Measurements from ENCODE around the gene BCKDHB.

Gene BCKDHB

DNA sequence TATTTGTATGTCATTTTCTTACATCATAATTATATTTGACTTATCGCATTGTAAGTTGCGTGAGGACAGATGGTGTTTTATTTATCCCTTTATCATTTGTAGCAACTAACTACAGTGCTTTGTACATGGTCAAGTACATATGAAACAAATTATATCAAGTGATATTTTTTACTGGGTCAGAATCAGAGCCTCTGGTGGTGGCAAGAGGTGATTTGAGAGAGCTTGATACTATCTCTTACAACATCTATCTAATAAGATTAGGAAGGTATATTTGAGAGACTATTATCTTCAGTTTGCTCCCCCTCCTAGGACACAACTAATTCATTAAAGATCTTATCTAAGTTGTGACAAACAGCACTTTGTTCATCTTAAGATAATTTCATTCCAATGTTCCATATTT, 47.7 kb downstream of the BCKDHB start:
- DNase-seq, result no peak

DNA sequence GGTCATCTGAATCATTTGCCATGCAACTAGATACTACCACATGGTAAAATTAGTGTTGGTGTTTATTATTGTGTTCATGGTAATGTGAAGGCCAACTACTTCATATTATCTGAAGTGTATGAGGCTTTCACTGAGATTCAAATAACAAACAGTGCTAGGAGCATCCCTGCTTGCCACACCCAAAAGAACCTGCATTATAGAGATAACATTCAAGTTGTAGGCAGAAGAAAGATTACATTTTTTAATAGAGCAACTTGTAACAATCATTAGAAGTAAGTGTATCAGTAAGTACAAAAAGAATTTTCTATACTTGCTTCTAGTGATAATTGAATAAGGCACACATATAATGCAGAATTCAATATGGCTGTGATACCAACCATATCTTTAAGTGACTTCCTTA, 49.8 kb downstream of the BCKDHB start:
- no peak for DNase-seq

DNA sequence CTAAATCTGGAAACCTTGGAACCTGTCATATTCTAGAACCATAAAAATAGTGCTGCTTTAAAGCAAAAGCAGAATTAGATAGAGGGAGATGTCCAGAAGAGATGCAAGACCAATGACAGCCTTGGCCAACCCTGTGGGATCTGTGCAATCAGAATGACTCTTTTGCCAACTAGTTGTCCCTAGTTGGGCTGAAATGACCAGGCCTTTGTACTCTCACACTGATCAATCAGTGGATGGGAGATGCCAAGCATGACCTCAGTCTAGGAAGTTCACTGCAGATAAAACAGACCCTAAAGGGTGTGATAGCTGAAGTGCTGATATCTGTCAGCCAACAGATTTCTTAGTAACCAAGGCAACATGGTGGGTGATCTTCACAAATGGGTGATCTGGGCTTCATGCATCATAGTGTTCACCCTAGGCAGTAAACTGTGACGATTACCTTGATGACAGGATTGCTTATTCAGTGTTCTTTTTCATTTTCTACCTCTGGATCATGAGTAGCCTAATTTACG, 52.1 kb downstream of the BCKDHB start:
- no peak for DNase-seq

- DNase-seq, result no peak
These were observed 55.0 kb downstream of the BCKDHB start for GRCh38 chr6:80161434-80161833.

DNA sequence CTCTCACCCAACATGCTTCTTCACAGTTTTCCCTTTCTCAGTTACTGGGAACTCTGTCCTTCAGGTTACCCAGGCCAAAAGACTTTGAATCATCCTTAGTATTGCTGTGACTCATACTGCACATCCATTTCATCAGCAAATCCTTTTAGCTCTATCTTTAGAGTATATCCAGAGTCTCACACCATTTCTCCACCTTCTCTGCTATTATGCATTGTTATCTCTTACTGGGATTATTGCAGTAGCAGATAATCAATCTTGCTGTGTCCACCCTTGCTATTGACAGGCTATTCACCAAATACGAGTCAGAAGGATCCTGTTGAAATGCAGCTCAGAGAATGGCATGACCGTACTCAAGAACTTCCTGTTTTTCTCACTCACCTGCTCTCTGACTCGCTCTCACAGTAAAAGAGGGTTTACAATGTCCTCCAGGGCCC, 57.3 kb downstream of the BCKDHB start:
- DNase-seq, result no peak

- no peak for DNase-seq
These were observed 58.7 kb downstream of the BCKDHB start for GRCh38 chr6:80165143-80165542.

- no peak for DNase-seq
These were observed 59.3 kb downstream of the BCKDHB start for GRCh38 chr6:80165819-80166218.

DNA sequence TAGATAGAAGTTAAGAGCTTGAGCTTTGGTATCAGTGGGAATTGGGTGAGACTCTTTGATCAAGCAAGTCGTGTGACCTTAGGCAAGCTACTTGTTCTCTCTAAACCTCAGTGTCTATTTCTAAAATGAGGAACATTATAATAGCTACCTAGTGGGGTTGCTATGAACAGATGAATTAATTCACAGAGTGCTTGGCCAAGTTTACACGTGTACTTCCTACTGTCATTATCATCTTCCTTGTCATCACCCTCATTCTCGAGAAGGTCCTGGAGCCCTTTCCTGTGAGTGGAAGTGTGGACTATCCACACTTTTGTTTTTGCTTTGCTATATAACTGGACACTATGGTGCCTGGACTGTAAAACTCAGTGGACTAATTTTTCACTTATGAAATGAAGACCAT, 64.0 kb downstream of the BCKDHB start:
- no peak for DNase-seq

DNA sequence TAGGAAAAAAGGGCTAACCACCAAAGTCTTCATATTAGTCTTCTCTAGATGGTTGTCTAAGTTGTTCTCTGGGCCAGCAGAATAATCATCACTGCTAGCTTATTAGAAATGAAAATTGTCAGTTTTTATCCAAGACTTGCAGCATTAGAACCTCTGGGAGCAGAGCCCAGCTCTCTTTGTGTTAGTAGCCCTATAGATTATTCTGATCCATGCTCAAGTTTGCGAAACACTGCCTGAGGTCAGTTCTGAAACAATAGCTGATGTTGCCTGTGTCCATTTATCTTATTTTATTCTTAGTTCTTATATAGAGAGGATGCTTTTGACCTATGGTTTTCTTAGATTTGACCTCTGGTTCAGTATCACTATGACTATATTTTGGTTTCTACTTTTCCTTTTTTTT, 66.9 kb downstream of the BCKDHB start:
- no peak for DNase-seq

- DNase-seq, result no peak
These were observed 68.6 kb downstream of the BCKDHB start for GRCh38 chr6:80174900-80175572.

- no peak for DNase-seq
These were observed 73.2 kb downstream of the BCKDHB start for GRCh38 chr6:80179695-80180094.

DNA sequence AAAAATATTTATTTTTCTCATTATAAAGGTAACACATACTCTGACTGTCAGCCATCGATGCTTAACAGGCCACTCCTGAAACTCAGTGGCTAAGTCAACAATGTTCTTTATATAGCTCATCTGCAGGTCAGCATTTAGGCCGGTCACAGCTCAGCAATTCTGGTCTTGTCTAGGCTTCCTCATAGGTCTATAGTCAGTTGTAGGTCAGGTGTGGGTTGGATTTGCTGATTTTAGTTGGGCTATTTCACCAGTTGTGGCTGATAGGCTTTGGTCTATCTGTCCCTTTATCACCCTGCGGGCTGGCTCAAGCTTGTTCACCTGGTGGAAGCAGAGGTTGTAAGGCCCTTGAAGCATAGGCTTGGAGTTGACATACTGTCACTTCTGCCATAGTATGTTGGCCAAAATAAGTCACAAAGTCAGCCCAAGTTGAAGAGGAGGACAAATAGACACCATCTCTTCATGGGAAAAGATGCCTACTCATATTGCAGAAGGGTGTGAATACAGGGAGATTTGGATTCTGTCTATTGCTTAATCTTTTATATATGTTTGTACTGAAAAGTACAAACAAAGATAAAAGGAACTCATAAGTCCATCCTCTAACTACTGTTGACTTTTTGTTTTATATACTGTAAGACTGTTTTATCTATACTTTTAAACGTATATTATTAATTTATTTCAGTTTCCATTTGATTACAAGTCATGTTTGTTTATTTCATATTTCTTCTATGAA, 75.0 kb downstream of the BCKDHB start:
- DNase-seq, result no peak

- DNase-seq, result no peak
These were observed 75.8 kb downstream of the BCKDHB start for GRCh38 chr6:80182308-80182707.

GRCh38 chr6:80183019-80183795, 76.7 kb downstream of the BCKDHB start:
- no peak for DNase-seq

DNA sequence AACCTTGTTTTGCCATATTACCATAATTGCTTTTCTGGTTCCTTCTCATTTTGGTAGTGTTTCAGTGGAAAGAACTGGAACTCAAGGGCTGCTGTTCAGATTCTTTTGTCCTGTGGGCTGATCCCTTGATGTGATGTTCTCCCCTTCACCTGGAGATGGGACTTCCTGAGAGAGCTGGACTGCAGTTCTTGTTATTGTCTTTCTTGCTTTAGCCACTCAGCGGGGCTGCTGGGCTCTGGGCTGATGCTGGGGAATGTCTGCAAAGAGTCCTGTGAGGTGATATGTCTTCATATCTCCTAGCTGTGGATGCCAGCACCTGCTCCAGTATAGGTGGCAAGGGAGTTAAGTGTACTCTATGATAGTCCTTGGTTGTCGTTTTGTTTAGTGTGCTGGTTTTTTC, 79.0 kb downstream of the BCKDHB start:
- no peak for DNase-seq

DNA sequence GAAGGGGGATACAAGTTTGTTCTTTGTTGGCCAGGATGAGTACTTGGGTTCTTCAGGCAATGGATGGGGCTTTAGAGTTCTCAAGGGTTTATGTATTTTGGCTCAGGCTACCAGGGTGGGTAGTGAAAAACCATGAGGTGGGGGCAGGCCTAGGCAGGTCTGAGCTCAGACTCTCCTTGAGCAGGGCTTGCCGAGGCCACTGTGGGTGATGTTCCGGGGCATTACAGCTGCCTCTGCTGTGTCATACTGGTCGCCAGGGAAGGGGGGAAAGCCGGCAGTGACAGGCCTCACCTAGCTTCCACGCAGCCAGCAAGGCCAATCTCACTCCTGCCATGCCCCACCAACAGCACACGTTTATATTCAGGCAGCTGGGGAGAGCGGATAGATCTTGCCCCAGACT, 79.6 kb downstream of the BCKDHB start:
- DNase-seq, result no peak

- DNase-seq, result no peak
These were observed 90.4 kb downstream of the BCKDHB start for GRCh38 chr6:80196906-80197305.

DNA sequence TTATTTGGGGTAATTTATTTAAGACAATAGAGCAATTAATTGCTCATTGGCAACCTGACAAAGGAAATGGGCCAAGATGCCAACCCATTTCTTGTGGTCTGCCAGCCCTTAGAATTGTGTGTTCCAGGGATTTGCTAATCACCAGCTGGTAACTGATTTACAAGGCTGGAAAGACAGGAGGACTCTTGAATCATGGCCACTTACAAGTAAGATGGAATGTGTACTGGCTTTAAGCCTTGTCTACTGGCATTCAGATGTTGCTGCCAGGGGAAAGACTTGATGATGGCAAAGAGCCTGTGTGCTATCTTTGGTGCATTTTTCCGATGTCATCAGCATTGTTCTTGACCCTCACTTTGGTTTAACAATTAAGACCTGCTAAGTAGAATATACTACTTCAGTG, 91.0 kb downstream of the BCKDHB start:
- DNase-seq, result no peak

DNA sequence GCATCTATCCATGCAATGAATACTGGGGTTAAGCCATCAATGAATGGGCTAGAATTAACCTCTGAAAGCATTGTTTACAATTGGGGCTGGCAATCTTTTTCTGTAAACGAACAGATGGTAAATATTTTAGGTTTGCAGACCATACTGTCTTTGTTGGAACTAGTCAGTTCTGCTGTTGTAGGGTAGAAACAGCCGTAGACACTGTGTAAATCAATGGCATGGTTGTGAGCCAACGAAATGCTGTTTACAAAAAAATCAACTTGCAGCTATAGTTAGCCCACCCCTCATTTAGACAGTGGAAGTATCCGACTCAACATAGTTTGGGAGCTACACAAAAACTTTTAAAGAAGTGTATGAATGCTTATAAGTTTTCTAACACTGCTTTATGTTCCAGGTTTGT, 91.5 kb downstream of the BCKDHB start:
- DNase-seq, result no peak

DNA sequence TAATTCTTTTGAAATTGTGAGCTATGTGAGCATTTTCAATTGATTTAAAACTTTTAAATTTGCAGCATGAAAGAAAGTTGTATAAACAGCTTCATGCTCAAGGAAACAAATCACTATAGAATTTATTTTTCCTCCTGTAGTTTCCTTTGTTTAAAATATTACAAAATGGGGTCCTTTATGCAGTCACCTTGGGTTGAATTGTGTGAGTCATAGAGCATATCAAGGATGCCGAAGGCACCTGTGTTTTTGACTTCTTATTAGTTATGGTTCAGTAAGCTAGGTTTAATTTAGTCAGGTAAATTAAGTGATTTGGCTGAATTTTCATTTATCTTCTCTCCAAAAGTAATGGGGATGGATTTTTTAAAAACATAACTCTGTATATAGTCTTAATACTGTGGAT, 96.8 kb downstream of the BCKDHB start:
- no peak for DNase-seq

DNA sequence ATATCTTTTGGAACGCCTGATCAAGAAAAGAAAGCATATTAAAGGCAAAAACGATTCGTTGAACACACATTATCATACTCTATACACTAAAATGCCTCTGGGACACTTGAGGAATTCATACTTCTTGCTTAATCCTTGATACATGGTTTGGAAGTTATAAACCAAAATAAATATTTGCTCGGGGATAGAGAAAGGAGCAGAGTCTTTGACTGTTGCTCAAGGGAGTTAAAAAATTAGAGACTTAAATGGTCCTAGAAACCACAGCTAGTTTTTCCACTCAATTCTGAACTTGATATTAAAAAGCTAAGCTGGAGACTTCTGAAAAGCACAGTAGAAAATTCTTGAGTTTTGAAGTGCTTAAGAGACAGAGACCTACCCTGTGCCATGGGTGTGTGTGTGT, 98.9 kb downstream of the BCKDHB start:
- no peak for DNase-seq

GRCh38 chr6:80206758-80207157, 100.3 kb downstream of the BCKDHB start:
- DNase-seq, result no peak

DNA sequence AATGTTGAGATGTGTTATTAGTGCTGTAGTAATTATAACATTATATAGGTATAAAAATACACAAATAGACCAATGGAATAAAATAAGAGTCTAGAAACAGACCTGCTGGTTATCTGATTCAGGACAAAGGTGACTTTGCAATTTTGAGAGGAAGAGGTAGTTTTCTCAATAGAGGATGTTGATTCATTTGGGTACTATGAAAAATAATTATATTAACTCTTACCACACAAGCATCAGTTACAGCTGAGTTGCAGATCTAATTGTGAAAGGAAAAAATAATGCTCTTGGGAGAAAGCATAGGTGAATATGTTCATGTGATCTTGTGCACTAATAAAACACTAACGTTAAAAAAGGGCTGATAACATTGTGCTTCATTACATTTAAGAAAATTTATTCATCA, 103.0 kb downstream of the BCKDHB start:
- no peak for DNase-seq

DNA sequence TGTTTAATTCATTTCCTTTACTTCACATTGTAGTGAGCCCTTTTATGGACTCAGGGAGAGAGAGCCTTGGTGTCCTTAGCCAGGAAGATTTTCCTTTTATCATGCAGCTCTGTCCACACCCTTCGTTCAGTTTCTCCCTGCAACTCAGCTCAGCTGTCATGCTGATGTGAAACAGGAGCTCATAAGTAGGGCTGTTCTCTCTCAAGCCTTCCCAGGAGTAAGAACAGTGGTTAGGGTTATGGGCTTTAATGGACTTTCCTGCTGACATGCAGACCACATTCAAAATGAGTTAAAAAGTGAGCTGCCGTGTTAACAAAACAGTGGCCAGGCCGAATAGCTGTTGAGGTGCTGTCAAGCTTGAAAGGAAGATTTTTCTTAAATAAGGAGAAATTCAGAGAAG, 104.1 kb downstream of the BCKDHB start:
- DNase-seq, result no peak
